Islet precursor cell (in vitro differentiated cells): Measurements from ENCODE around the gene CCDC12.
A peak's percentile ranks its signal among the peaks of the same experiment; 100 is the strongest.

ENCODE experiments used
- DNase-seq: peaks from one replicate; pipeline ENCODE4 v3.0.0-alpha.2; 2018

CCDC12 gene

DNA sequence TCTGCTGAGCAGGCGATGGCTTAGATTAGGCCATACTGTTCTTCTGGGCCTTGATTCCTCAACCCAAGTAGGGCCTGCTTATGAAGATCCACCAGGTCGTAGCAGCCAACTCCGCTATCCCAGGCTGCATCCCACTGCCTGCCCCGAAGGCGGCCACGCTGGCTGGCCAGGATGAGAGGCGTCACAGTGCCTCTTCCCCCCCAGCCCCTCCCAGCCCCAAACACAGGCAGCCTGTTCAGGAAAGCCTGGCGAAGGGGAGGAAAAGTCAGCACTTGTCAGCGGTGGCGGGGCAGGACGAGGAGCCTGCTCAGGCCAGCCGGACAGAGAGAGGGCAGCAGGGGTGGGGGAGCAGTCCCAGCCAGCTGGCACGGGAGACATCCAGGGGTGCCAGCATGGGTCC lies 87.8 kb downstream of the CCDC12 start:
- DNase-seq = no peak

DNA sequence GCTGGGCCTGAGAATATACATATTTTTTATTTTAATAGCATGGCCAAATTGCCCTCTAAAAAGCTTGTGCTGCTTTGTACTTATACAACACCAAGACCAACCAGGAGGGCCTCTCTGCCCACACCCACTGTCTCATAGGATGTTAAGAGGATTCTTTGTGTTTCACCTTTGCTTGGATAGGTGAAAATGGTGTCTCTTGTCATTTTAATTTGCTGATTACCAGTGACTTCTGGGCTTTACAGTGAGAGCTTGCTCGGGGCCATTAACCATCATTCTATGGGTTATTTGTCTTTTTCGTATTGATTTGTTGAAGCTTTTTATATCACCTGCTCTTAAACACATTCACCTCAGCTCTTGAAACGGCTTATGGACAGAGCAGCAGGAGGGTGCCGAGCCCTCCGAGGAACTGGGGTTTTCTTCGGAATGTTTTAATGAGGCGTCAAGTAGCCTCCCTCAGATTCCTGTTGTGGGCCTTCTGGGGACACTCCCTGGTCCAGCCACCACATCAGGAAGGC lies 88.5 kb downstream of the CCDC12 start:
- no peak for DNase-seq

DNA sequence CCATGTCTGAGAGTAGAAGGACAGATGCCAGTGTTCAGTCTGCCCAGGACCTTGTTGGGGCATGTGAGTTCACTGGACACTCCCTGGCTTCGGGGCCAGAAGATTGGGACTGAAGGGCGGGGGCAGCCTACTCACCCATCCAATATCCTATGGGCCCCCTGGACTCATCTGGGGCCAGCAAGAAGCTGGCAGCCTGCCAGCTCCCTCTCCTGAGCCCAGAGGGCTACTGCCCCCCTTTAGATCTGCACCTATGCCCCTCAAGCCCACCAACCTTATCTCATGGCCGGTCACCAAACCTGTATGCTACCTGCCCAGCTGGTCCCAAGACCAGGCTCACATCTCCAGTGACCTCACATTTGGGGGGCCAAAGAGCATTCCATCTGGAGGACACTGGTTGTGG lies 90.9 kb downstream of the CCDC12 start:
- DNase-seq = no peak

DNA sequence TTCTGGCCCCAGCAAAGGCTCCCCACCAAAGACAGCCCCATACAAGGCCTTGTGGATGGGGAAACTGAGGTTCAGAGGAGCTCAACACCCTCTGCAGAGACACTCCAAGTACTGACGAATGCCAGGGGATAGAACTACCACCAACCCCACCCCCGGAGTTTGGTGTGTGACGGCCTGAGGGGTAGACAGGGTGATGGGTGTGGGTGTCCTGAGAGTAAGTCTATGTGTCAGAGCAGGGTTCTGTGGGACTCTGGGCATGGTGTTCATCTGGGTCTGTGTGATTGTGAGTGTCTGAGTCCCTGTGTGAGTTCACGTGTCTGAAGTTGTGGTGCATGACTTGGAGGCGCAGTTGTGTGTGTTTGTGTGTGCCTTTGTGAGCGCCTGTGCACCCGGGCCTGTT lies 91.6 kb downstream of the CCDC12 start:
- DNase-seq = no peak

DNA sequence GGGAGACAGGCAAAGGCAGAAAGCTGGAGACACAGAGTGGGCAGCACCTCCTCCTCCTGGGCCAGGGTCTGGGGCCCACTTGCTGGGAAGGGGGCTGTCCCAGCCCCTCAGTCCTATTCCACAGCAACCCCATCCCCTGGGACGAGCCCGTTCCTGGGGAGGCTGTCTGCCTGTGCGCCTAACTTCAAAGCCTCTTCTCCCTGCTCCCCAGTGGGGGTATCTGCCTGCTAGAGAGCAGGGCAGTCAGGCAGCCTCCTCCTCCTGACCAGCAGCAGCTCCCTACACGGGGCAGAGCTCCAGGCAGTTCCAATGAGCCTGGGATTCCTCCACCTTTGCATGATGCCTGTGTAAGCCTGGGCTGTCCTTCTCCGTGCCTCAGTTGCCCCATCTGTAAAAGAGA lies 92.1 kb downstream of the CCDC12 start:
- DNase-seq = no peak

DNA sequence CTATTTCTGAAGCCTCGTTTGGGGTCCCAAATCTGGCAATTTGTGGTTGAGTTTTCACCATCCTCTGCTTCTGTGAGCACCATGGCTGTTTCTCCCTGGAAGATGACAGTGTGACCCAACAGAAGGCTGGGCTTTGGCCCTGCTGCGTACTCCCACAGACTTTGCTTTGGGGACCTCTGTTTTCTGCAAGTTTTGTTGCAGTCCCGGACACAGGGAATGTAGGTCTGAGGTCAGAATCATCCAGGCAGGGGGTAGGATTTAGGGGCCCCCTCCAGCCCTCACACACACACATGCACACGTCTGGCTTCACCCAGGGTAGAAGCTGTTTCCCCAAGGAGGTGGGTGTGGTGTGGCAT lies 92.7 kb downstream of the CCDC12 start:
- no peak for DNase-seq

DNA sequence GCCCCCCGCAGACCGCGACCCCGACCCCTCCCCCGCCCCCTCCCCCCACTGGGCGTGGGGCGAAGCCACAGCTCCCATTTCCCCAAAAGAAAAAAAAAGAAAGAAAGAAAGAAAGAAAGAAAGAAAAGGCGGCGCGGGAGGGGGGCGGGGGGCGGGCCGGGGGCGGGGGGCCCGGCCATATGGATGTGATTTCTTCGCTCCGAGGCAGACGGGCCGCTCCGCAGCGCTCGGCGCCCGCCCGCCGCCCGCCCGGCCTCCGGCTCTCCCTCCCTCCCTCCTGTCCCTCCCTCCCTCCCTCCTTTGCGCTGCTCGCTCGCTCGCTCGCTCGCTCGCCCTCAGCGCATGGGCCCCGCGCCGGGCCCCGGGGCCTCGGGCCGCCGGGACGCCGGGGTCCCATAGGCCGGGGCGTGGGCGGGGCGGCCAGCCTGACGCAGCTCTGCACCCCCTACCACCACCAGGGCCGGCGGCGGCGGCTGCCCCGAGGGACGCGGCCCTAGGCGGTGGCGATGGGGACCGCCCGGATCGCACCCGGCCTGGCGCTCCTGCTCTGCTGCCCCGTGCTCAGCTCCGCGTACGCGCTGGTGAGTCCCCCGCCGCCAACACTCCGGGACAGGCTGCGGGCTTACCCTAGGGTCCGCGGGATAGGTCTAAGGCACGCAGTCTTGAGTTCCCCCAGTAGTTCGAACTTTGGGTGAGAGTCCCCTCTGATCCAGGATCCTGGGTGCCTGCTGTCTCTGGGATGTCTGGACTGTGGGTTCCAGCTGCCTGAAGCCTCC lies 93.3 kb downstream of the CCDC12 start:
- no peak for DNase-seq

DNA sequence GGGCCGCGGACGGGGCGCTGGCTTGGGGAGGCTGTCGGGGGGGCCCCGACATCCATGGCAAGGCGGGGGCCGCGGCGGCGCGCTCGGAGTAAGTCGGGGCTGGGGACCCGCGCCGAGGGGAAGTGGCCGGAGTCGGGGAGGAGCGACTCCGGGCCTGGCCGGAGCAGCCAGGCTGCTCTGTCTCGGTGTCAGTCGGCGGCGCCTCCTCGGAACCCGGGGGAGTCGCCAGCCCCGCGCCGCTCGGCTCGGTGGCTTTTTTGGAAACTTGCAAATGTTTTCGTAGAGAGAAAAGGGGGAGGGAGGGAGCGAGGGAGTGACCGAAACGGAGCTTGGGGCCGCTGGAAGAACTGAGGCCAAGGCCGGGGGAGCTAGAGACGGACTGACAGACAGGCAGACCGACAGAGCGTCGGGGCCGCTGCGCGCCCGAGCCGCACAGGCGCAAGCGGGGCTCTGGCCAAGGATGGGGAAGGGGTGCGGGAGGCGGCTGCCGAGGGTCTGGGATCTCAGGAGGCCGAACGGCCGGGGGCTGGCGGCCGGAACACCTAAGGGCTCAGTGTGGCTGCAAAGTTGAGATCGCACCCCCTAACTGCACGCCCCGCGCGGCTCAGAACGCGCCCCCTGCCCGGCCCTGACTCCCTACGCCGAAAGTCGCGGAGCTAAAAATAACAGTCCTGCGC lies 94.0 kb downstream of the CCDC12 start:
- no peak for DNase-seq

DNA sequence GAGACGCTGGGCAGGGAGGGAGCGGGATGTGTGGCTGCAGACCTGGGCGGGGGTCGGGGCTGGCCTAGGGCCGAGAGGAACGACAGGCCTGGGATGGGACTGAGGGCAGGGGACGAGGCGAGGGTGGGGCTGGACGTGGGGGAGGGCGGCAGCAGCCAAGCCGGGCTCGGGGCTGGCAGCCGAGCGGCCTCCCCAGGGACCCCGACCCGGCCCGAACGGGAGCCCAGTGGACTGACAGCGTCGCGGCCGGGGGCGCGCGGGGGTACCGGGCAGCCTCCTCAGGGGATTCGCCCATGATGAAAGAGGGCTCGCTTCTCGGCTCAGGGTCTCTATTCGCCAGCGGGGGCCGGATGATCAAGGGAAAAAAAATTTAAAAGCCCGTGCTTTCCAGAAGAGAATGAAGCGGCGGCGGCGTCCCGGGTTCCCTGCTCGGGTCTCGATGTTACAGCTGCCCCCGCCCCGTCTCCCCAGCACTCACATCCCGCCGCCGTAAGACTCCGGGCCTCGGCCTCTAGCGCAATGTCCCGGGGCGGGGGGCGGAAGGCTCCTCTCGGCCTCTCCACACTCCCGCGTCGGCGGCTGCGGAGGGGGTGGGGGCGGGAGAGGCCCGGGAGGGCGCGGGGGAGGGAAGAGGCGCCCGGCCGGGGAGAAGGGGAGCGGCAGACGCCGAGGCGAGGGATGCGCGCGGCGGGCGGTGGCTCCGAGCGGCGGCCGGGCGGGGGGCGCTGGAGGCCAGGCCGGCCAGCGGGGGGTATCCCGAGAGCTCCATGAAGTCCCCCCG lies 94.8 kb downstream of the CCDC12 start:
- DNase-seq = no peak

DNA sequence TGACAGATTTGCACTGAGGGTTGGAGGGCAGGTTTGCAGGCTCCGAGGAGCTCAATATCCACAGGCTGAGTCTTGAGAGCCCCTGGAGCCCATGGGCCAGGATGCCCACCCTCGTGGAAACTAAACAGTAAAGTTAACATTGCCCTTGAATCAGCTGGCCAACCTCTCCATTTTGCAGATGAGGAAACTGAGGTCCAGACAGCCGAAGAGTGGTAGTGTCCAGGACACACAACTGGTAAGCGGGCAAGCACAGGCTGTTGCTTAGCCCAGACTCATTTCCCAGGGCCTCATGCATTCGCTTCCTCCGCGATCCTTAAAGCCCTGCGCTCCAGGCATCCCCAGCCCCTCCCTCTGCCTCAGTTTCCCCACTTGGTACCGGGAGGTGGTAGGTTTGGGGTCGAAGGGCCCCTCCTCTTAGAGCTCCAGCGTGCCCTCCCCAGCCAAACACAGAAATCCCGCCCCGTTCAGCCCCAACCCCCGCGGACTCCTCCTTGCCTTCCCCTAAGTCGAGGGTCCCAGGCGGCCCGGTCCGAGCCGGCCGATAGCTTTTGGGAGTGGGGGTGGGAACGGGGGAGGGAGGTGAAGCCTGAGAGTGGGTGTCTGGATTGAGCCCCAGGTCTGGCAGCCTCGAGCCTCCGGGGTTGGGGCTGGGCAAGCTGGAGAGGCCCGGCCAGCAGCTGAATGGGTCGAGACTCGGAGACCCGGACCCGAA lies 95.5 kb downstream of the CCDC12 start:
- DNase-seq = no peak

DNA sequence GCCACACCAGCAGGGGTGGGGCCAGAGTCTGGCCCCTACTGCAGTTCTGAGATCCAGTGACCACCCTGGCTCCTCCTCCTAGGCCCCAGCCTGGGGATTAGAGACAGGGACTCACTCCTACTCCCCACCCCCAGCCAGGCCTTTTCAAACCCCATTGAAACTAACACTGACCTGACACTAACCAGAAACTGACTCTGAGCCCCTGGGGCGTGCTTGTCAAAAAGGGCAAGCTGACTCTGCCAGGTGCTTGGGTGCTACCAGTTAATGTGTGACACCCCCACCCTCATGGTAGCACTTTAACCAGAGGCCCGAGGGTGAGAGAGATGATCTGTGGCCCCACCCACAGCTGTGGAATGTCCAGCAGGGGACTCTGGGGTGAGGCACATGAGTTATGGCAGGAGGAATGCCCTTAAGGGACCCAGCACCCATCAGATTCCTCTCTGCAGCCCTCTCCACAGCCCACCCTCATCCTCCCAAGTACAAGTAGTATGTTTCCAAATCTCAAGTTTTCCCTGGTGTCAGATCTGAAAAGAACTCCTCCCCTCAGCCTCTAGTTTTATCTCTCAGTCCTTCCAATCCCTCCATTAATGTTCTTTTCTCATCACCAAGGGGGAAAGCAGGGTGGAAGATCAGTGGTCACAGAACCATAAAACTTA lies 97.6 kb downstream of the CCDC12 start:
- DNase-seq = peak; percentile 91

DNA sequence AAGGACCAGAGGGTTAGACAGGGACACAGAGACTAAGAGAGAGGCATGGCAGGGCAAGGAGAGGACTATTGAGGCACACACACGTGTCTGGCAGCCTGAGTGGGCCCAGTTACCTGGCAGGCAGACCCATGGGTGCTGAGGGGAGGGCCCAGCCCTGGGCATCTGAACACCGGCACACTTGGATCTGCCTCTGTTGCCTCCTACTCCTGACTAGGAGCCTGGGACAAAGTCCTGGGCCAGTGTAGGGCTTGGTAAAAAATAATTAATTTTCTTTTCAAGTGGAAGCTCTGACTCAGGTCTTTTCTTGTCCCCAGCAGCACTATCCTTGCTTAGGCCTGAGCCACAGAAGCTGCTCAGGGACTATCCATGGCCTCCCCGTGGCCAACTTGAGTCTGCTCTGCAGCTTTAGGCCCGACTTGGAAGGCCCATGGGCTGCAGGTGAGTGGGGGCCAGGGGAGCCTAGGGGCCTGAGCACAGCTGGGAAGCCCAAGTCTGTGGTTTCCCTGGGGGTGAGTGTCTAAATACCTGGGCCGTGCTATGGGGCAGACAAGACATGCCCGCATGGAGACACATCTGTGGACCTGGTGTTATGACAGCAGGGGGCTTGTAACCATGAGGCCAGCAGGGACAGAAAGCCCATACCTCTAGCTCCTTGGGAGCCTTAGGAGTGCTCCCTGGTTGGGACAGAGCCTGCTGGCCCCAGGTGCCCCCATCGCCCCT lies 99.0 kb downstream of the CCDC12 start, which contains the start of gene PTH1R:
Gene PTH1R (plus strand): TSS at position 316 of the 720 bp plus-strand sequence. CDS start 5,839 bp downstream, outside the sequence.
- DNase-seq = no peak

DNA sequence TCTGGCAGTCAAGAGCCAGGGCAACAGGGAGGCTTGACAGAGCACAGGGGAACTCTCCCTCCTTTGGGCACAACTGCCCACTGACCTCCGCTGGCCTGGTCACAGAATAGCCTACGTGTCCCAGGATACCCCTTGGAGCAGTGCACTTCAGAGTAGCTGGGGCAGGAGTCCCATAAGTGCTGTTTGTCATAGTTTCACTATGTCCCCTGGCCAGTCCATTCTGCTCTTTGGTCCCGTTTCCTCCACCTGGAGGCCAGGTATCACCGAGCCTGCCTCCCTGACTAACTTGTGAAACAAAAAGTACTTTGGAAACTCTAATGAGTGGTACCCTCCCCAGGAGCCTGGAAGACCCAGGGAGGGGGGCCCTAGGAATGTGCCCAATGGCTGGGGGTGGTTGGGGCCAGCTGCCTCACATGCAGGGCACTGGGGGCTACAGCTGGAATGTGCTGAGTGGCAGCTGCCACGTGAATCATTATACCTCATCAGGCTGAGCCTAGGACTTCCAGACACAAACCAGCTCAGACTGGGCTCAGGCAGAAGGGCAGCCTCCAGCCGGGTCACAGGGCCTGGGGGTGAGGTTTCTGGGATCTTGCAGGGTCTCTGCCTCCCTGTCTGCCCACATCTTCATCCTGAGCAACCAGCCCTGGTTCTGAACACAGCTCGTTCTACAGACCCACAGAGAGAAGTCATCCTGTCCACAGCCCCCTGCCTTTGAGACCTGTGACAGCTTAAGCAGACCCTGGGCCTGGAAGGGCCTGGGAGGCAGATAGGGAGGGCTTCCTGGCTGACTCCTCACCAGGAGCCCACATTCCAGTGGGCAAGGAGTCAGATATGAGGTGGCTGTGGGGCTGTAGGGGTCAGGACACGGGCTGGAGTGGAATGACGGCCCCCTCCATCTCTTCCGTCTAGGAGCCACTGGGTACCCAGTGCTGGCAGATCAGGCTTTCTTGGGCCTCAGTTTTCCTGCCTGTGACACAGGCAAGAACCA lies 99.9 kb downstream of the CCDC12 start:
- DNase-seq = peak; percentile 69

DNA sequence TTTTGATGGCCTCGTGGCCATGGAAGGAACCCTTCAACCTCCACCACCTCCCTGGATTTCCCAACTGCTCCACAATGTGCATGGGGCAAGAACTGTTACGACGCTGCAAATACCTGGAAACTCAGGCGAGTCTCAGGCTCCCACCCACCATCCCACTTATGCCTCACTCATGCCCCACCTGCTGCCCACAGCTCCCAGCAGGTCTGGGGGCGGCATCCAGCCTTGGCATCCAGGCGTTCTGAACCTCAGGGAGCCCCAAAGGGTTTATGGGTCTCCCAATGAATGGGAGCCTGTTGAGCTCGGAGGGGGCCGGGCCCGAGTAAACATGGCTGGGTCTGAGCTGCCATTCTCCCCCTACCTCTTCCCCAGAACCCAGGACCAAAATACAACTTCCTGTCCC lies 101.0 kb downstream of the CCDC12 start:
- DNase-seq = no peak

DNA sequence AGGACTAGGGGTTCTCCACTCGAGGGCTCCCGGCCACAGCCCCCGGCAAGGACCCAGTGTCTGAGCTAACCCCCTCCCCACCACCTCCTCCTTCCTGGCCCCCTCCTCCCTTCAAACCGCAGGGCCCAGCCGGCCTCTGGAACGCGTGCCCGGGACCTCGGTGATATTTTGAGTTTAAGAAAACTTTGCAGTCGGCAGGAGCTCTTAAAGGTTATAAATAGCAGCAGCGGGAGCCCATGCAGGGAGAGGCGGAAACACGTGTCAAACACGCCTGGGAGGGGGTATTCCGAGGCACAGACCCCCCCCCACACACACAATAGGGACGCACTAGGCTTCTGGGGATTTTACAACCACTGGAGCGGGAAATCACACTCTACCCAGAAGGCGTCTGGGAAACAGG lies 102.1 kb downstream of the CCDC12 start:
- DNase-seq = no peak

DNA sequence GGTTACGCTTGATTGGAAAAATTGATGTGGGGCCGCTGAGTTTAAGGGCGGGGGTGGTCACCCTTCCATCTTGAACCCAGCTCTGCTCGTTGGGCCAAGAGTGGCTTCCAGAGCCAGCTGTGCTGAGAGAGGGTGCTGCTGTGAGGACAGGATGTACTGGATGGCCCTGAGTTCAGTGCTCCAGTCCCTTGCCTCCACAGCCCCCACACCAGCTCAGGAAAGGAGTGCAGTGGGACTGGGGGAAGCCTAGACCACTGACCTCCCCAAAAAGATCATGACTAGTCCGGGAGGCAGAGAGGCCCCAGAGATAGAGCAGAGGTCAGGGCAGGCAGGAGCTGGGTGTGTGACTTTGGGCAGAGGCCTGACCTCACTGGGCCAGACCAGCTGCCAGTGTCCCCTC lies 103.0 kb downstream of the CCDC12 start:
- no peak for DNase-seq
